ENCODE data around the gene MEF2A. TPM values are rescaled to one million over a fixed set of nuclear protein-coding genes. Genes with fewer than 3 reads are reported as not detected.

MEF2A gene
- total and polyA plus RNA-seq, 9 of the 15 experiments (the other 6 are each of a cell fraction or from before 2014, with no cell fraction given): 1.6 to 18.7 (median 8.7) TPM

DNA sequence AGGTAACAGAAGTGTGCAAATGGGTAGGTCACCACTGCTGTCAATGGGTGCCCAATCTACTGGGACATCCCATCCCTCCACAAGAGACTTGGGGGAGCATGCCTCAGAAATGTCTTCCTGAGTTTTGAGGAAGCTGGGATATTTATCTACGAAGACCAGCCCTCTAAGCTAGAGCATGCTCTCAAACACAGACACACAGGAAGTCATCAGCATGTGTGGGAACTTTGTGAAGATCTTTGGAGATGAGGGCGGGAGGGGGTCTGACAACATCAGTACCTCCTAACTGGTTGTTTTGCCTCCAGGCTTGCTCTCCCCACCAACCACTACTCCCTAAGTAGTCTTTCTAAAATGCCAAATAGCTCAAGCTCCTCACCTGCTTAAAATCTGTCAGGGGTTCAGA, 3.5 kb upstream of the MEF2A start:
- WGBS (ENCODE audit: insufficient coverage, low coverage, missing lambda C conversion rate): 3% methylated on average over 2 of the region's 2 CpGs
- 0 out of 4 replicates have a peak, but pooled peaks of 1 of the 2 experiments have one; percentile 32 for TF ChIP-seq NRF1 (conservative IDR thresholded peaks at IDR 0.05 in 1 of 2, IDR thresholded peaks at IDR 0.05 in 1 of 2)
- TF ChIP-seq, protein P1, sequence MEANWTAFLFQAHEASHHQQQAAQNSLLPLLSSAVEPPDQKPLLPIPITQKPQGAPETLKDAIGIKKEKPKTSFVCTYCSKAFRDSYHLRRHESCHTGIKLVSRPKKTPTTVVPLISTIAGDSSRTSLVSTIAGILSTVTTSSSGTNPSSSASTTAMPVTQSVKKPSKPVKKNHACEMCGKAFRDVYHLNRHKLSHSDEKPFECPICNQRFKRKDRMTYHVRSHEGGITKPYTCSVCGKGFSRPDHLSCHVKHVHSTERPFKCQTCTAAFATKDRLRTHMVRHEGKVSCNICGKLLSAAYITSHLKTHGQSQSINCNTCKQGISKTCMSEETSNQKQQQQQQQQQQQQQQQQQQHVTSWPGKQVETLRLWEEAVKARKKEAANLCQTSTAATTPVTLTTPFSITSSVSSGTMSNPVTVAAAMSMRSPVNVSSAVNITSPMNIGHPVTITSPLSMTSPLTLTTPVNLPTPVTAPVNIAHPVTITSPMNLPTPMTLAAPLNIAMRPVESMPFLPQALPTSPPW (CRISPR knock-in tag; IDR thresholded peaks at IDR 0.05): 0 out of 2 replicates have a peak, but pooled peaks have one; percentile 8
- TF ChIP-seq, protein P2, sequence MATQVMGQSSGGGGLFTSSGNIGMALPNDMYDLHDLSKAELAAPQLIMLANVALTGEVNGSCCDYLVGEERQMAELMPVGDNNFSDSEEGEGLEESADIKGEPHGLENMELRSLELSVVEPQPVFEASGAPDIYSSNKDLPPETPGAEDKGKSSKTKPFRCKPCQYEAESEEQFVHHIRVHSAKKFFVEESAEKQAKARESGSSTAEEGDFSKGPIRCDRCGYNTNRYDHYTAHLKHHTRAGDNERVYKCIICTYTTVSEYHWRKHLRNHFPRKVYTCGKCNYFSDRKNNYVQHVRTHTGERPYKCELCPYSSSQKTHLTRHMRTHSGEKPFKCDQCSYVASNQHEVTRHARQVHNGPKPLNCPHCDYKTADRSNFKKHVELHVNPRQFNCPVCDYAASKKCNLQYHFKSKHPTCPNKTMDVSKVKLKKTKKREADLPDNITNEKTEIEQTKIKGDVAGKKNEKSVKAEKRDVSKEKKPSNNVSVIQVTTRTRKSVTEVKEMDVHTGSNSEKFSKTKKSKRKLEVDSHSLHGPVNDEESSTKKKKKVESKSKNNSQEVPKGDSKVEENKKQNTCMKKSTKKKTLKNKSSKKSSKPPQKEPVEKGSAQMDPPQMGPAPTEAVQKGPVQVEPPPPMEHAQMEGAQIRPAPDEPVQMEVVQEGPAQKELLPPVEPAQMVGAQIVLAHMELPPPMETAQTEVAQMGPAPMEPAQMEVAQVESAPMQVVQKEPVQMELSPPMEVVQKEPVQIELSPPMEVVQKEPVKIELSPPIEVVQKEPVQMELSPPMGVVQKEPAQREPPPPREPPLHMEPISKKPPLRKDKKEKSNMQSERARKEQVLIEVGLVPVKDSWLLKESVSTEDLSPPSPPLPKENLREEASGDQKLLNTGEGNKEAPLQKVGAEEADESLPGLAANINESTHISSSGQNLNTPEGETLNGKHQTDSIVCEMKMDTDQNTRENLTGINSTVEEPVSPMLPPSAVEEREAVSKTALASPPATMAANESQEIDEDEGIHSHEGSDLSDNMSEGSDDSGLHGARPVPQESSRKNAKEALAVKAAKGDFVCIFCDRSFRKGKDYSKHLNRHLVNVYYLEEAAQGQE (IDR thresholded peaks at IDR 0.05; ENCODE audit: borderline replicate concordance): no peak
- TF ChIP-seq, protein P2 (CRISPR knock-in tag; IDR thresholded peaks at IDR 0.05; ENCODE audit: low read depth): no peak
- DNase-seq (ENCODE audit: extremely low read depth in 1 of 4, low spot score in 3 of 4) (peak in 1 of 4 experiments; percentile 19), FAIRE-seq (no peak), ATAC-seq (no peak)
- in situ Hi-C loops (cut with MboI) (no loop called here), intact Hi-C loops (cut with micrococcal nuclease) (no loop called here)
- Histone ChIP-seq H3K4me2 (ENCODE audit: insufficient read depth, low read length) (no peak overlapping the region), H3K36me3 (ENCODE audit: control insufficient read depth, insufficient read depth, low read length) (no peaks in the 10 kb centered on the region), H3K4me3 (no peak overlapping the region), H2AFZ (ENCODE audit: low read depth, low read length) (no peak overlapping the region), H3K27me3 (ENCODE audit: control insufficient read depth in 2 of 2, insufficient read depth in 2 of 2, low read length in 2 of 2) (peaks cover 4 to 8% of the 10 kb centered on the region in 2 experiments; a peak in 4 of 5 replicates), H3K9ac (ENCODE audit: insufficient read depth in 1 of 2, low read depth in 2 of 2, low read length in 2 of 2) (no peak overlapping the region), H3K27ac (ENCODE audit: extremely low read depth, low read depth, low read length) (no peak overlapping the region), H3K9me1 (ENCODE audit: control insufficient read depth, insufficient read depth, low read length) (no peaks in the 10 kb centered on the region), H3K79me2 (ENCODE audit: control insufficient read depth, insufficient read depth, low read length) (peaks cover 10% of the 10 kb centered on the region), H3K9me3 (replicated peaks; ENCODE audit: control insufficient read depth, insufficient read depth, low read depth, low read length) (no peaks in the 10 kb centered on the region), H3K4me1 (replicated peaks in 1 of 2; ENCODE audit: control insufficient read depth in 2 of 2, insufficient read depth in 2 of 2, low read length in 2 of 2) (peaks cover 9 to 16% of the 10 kb centered on the region in 2 experiments; a peak in 4 of 5 replicates), H4K20me1 (replicated peaks; ENCODE audit: control insufficient read depth, insufficient read depth, low read length) (0 out of 2 replicates have a peak, but pooled peaks cover 5% of the 10 kb centered on the region)
- POLR2A ChIA-PET: no interaction called here
- BruUV-seq (replicated peaks): no TSS peak
- CTCF ChIA-PET (ENCODE audit: low intra/inter-chr PET ratio): no interaction called here

Measured in K562 (cell line).